HEK293T (cell line): Measurements from ENCODE around the gene ANO5.

Source experiments
- ARNT ChIP-seq: fragments of 450-650 bp; IDR thresholded peaks from 2 replicates; pipeline ENCODE4 v1.6.1; 2017; ENCODE audit warnings: mild to moderate bottlenecking
- BHLHE40 ChIP-seq: fragments of 450-650 bp; IDR thresholded peaks from 2 replicates; pipeline ENCODE4 v1.6.1; 2016; ENCODE audit warnings: mild to moderate bottlenecking, moderate library complexity, borderline replicate concordance
- CTBP1 ChIP-seq: fragments of 450-650 bp; IDR thresholded peaks from 2 replicates; pipeline ENCODE4 v1.6.1; 2016; ENCODE audit warnings: borderline replicate concordance
- ELF4 ChIP-seq: fragments of 450-650 bp; IDR thresholded peaks from 2 replicates; pipeline ENCODE4 v1.6.1; 2017; ENCODE audit warnings: antibody characterized with exemption
- FOXA1 ChIP-seq: fragments of 450-650 bp; IDR thresholded peaks from 2 replicates; pipeline ENCODE4 v1.6.1; 2016; ENCODE audit warnings: mild to moderate bottlenecking
- FOXK2 ChIP-seq: fragments of 450-650 bp; IDR thresholded peaks from 2 replicates; pipeline ENCODE4 v1.6.1; 2016; ENCODE audit warnings: mild to moderate bottlenecking
- FOXM1 ChIP-seq: fragments of 450-650 bp; IDR thresholded peaks from 2 replicates; pipeline ENCODE4 v1.6.1; 2017; ENCODE audit warnings: mild to moderate bottlenecking, borderline replicate concordance
- HDGF ChIP-seq: fragments of 450-650 bp; IDR thresholded peaks from 2 replicates; pipeline ENCODE4 v1.6.1; 2017; ENCODE audit warnings: antibody characterized with exemption, borderline replicate concordance
- L3MBTL2 ChIP-seq: fragments of 450-650 bp; conservative IDR thresholded peaks from 2 replicates; pipeline ENCODE4 v1.6.1; 2016; ENCODE audit warnings: mild to moderate bottlenecking
- NFRKB ChIP-seq: fragments of 450-650 bp; IDR thresholded peaks from 2 replicates; pipeline ENCODE4 v1.6.1; 2016; ENCODE audit warnings: mild to moderate bottlenecking, moderate library complexity
- PKNOX1 ChIP-seq: fragments of 450-650 bp; IDR thresholded peaks from 2 replicates; pipeline ENCODE4 v1.6.1; 2016
- SP1 ChIP-seq: fragments of 450-650 bp; IDR thresholded peaks from 2 replicates; pipeline ENCODE4 v1.6.1; 2017
- SUZ12 ChIP-seq: fragments of 450-650 bp; IDR thresholded peaks from 2 replicates; pipeline ENCODE4 v1.6.1; 2016; ENCODE audit warnings: mild to moderate bottlenecking
- TARDBP ChIP-seq: fragments of 450-650 bp; IDR thresholded peaks from 2 replicates; pipeline ENCODE4 v1.6.1; 2016

- TF ChIP-seq L3MBTL2 (no peak), FOXM1 (no peak), TARDBP (no peak), FOXA1 (no peak), HDGF (no peak), FOXK2 (no peak), PKNOX1 (no peak), SP1 (no peak), SUZ12 (no peak), BHLHE40 (no peak), NFRKB (no peak), ELF4 (no peak), CTBP1 (no peak), ARNT (no peak)
These were observed 620 bp upstream of the ANO5 start for GRCh38 chr11:22192289-22192641.
